Fibroblast of mammary gland (primary cell): ENCODE measurements around the gene STK24.

ENCODE experiments used
- DNase-seq: peaks from one replicate; pipeline ENCODE4 v3.0.0-alpha.2; 2010; ENCODE audit warnings: low read depth
- H3K4me3 ChIP-seq: 2 replicates; pipeline ENCODE4 v1.5.1; 2011; ENCODE audit warnings: low read depth, mild to moderate bottlenecking, low read length, moderate library complexity; ENCODE audit not compliant: control insufficient read depth
- TF ChIP-seq, protein P1 (sequence below): conservative IDR thresholded peaks from 2 replicates; pipeline ENCODE4 v1.5.1; 2011; ENCODE audit warnings: low read depth, low read length, inconsistent platforms; ENCODE audit not compliant: control insufficient read depth, insufficient read depth

The STK24 gene

DNA sequence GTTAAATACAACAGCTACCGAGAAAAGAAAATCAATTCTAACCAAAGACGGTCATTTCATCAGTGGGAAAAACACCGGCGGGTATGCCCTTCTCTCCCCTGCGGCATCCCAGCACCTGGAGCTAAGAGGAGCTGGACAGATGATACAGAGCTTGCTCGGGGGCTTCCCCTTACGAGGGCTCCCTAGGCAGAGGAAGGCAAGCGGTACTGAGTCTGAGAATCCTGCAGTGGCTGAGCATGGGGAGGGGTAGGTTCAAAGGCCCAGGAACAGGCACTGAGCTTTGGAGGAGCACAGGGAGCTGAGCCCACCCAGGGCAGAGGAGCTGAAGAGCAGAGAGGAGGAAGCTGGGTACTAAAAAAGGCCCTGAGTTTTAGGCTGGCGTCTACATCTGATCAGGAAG lies 12.7 kb downstream of the STK24 start:
- TF ChIP-seq, protein P1, sequence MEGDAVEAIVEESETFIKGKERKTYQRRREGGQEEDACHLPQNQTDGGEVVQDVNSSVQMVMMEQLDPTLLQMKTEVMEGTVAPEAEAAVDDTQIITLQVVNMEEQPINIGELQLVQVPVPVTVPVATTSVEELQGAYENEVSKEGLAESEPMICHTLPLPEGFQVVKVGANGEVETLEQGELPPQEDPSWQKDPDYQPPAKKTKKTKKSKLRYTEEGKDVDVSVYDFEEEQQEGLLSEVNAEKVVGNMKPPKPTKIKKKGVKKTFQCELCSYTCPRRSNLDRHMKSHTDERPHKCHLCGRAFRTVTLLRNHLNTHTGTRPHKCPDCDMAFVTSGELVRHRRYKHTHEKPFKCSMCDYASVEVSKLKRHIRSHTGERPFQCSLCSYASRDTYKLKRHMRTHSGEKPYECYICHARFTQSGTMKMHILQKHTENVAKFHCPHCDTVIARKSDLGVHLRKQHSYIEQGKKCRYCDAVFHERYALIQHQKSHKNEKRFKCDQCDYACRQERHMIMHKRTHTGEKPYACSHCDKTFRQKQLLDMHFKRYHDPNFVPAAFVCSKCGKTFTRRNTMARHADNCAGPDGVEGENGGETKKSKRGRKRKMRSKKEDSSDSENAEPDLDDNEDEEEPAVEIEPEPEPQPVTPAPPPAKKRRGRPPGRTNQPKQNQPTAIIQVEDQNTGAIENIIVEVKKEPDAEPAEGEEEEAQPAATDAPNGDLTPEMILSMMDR, result no peak
- no peak for DNase-seq
- H3K4me3 ChIP-seq, result no peak overlapping the region

DNA sequence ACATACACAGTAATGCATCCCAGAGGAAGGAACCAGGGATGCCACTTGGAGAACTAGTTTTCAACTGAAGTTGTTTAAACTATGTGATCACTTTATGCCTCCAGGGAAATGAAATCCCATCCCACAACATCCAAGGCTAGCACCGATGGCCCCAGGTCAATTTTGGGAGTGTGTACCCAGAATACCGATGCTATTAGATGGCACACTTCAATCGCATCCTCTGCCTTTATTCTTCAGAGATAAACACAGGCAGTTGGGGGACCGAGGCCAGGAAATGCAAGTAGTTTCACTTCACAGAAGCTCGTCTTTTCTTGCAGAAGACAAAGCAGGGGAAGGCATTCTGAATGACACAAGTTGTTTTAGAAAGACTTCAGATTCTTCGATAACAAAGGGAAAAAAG lies 13.8 kb downstream of the STK24 start:
- DNase-seq, result no peak
- H3K4me3 ChIP-seq, result no peak overlapping the region
- TF ChIP-seq, protein P1, result no peak

DNA sequence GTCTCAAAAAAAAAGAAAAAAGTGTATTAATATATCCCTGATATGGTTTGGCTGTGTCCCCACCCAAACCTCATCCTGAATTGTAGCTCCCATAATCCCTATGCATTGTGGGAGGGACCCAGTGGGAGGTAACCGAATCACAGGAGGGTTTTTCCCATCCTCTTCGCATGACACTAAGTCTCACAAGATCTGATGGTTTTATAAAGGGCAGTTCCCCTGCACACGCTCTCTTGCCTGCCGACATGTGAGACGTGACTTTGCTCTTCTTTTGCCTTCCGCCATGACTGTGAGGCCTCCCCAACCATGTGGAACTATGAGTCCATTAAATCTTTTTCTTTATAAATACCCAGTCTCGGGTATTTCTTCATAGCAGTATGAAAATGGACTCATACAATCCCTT lies 17.7 kb downstream of the STK24 start:
- TF ChIP-seq, protein P1, result no peak
- no peak for DNase-seq
- H3K4me3 ChIP-seq, result no peak overlapping the region

DNA sequence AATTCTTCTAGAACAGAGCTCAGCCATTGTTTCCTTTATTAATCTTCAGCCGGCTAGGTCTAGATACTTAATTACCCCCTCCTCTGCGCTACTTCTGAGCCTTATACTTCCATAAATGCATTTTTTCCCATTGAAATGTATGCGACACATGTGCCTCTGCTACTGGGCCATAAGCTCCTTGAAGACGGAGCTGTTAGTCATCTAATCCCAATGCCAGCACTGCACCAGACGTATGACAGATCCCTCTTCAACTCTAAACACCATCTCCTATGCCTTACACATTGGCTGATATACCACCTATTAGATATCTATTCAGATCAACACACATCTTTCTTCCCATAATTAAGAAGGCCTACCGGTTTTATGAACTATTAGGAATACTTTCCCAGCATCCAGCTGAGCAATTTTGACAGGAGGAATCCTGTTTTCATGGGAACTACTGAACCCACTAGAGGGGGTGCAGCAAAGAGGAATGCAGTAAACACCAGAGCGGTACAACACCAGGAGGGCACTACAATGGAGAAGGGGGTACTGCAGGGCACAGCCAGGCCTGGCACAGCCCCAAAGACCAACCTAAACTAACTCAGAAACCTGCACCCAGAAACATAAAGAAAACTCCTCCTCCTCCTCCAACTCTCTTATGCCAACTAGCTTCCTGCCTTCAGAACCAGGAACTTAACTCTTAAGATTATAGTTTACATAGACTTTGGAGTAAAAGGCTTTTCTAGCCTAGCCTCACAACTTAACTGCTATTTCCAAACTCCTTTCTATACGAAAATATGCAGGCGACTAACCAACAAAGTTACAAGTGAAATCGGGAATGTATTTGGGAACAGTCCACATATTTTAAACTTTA lies 18.7 kb downstream of the STK24 start:
- TF ChIP-seq, protein P1, result no peak
- no peak overlapping the region for H3K4me3 ChIP-seq
- peak; percentile 63 for DNase-seq

DNA sequence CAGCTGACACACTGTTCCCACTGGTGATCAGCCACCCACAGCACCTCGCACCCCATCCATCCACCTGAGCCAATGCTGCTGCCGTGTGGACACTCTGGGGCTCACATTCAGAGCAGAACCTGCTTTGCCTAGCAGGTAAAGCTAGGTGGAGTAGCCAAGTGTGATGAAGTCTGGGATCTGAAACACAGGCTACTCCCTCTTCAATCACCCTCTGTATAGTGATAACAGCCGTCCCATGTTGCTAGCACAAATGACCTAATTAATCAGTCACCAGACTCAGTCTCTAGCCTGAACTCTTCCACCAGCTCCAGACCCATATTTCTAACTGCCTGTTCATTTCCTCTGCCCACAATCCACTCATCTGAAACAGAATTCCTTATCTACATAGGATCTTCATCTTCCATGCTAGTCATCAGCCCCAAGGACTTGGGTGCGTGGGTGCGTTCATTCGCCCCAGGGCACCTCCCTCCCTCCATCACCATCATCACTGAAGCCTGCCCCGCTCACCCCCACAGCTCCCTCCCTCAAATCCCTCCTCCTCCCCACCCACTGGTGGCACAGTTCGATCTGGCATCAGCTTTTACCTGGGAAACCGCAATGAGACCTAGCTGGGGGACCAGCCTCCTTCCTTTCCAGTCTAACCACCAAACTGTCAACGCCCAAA lies 19.8 kb downstream of the STK24 start:
- no peak overlapping the region for H3K4me3 ChIP-seq
- DNase-seq, result no peak
- TF ChIP-seq, protein P1, result no peak

DNA sequence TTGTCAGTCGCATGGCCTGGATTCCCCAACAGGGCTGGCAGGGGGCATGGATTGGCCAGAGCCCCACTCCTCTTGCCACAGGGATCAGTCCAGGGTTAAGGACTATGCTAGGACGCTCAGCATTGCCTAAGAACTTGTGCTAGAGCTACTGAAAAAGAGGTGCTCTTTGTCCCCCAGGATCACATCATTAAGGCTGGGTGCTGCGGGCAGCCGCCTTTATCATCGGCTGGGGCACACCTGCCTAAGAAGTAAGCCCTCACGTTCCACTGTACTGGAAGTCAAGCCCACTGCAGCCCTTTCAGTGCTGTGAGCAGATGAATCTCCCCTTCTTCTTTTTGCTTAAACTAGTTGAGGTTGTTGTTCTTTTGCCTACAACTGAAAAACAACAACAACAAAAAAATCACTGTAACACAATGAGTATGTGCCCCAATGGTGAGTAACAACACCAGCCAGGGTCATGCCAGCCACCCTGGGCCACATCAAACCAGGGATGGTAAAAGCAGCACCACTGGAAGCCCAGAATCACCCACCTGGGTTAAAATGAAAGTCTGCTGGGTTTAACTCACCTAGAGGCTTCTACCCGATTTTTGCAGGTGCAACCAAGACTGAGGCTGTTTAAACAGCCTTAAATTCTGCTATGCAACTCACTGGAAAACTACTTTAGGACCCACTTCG lies 20.6 kb downstream of the STK24 start:
- no peak overlapping the region for H3K4me3 ChIP-seq
- no peak for DNase-seq
- TF ChIP-seq, protein P1, result no peak
